T1000 (cell line): ENCODE results near the gene UBR3.
"Not testable (repeated sequence)": the region's sequence is repeated elsewhere in the genome, so short reads cannot be mapped to it uniquely, and the experiment has no call there.

Experiments used
- DNase-seq: peaks from one replicate; lab custom pipeline; 2025; ENCODE audit warnings: mixed read lengths; lab: John Stamatoyannopoulos, UW

The UBR3 gene, protein sequence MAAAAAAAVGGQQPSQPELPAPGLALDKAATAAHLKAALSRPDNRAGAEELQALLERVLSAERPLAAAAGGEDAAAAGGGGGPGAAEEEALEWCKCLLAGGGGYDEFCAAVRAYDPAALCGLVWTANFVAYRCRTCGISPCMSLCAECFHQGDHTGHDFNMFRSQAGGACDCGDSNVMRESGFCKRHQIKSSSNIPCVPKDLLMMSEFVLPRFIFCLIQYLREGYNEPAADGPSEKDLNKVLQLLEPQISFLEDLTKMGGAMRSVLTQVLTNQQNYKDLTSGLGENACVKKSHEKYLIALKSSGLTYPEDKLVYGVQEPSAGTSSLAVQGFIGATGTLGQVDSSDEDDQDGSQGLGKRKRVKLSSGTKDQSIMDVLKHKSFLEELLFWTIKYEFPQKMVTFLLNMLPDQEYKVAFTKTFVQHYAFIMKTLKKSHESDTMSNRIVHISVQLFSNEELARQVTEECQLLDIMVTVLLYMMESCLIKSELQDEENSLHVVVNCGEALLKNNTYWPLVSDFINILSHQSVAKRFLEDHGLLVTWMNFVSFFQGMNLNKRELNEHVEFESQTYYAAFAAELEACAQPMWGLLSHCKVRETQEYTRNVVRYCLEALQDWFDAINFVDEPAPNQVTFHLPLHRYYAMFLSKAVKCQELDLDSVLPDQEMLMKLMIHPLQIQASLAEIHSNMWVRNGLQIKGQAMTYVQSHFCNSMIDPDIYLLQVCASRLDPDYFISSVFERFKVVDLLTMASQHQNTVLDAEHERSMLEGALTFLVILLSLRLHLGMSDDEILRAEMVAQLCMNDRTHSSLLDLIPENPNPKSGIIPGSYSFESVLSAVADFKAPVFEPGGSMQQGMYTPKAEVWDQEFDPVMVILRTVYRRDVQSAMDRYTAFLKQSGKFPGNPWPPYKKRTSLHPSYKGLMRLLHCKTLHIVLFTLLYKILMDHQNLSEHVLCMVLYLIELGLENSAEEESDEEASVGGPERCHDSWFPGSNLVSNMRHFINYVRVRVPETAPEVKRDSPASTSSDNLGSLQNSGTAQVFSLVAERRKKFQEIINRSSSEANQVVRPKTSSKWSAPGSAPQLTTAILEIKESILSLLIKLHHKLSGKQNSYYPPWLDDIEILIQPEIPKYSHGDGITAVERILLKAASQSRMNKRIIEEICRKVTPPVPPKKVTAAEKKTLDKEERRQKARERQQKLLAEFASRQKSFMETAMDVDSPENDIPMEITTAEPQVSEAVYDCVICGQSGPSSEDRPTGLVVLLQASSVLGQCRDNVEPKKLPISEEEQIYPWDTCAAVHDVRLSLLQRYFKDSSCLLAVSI (N-terminal part only)

DNA sequence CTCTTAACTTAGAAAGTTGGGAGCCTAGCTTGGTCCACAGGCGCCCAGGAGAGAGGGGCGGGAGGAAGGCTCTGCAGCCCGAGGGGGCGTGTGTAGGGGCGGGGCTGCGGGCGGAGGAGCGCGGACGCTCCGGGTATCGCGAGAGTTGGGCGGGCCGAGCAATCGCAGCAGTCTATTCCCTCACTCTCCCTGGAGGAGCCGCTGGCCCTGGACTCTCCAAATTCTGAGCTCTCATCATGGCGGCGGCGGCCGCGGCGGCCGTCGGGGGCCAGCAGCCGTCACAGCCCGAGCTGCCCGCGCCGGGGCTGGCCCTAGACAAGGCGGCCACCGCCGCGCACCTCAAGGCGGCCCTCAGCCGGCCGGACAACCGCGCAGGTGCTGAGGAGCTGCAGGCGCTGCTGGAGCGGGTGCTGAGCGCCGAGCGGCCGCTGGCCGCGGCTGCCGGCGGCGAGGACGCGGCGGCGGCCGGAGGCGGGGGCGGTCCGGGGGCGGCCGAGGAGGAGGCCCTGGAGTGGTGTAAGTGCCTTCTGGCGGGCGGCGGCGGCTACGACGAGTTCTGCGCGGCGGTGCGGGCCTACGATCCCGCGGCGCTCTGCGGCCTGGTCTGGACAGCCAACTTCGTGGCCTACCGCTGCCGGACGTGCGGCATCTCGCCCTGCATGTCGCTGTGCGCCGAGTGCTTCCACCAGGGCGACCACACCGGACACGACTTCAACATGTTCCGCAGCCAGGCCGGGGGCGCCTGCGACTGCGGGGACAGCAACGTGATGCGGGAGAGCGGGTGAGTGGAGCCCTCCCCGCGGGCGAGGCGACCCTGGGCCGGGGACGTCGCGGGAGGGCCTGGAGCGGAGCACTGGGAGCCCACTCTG lies at the start of gene UBR3:
UBR3 (plus strand) TSS at position 183 of the 869 bp plus-strand sequence; CDS start at position 237, 54 bp downstream.
- DNase-seq = peak; percentile 75

DNA sequence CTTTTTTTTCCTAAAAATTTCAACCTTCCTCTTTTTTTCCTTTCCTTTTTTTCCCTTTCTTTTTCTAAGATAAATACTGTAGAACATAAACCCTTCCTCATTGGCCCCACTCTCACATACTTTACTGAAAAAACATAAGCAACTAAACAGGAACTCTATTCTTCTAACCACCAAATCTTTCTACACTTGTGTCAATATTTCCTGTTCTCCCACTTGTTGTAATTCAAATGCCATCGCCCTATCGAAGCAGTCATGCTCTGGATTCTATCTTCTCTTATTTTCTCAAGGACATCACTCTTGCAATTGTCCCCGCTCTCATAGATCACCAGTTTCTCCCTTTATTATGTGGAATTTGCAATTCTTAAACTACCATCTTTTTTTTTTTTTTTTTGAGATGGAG lies 48.8 kb upstream of the UBR3 start:
- no peak for DNase-seq

GRCh38 chr2:169781249-169782013 lies 45.8 kb upstream of the UBR3 start:
- DNase-seq = no peak

GRCh38 chr2:169782513-169782912 lies 44.7 kb upstream of the UBR3 start:
- DNase-seq = no peak

DNA sequence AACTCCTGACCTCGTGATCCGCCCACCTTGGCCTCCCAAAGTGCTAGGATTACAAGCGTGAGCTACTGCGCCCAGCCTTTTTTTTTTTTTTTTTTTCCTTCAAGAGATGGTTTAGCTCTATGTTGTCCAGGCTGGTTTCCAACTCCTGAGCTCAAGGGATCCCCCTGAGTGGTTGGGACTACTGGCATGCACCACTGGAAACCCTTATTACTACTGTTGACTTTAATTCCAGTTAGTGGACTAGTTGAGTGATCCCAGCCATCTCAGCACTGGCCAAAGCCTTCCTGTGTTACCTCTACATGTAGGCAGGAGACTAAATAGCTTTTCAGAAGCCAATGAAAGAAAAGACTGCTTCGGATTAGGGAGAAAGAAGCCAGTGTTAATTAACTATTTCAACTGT lies 36.7 kb upstream of the UBR3 start:
- DNase-seq = no peak

DNA sequence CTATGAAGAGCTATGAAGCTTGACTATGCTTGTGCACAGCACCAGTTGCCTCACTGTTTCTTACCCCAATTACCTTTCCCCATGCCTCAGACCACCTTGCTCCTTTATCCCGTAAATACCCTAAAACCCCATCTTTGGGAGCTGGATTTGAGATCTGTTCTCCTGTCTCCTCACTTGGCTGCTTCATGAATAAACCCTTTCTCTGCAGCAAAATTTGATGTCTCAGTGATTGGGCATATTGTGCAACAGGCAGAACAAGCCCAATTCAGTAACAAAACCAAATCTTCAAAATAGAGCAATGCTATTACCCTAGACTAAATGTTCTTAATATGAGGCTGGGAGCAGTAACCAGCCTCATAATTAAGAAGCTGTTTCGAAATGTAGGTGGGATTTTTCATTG lies 32.1 kb upstream of the UBR3 start:
- no peak for DNase-seq

DNA sequence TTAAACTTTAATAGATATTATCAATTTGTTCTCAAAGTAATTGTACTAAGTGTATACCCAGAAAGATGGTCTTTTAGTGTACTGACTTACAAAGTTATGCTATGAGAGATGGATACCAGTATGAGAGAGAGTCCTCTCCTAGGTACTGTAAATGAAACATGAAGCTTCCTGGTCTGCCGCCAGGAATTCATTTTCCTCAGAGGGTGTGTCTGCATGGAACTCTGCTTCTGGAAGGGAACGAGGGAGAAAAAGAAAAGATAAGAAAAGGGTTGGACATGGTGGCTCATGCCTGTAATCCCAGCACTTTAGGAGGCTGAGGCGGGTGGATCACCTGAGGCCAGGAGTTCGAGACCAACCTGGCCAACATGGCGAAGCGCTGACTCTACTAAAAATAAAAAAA lies 30.8 kb upstream of the UBR3 start:
- DNase-seq = no peak

DNA sequence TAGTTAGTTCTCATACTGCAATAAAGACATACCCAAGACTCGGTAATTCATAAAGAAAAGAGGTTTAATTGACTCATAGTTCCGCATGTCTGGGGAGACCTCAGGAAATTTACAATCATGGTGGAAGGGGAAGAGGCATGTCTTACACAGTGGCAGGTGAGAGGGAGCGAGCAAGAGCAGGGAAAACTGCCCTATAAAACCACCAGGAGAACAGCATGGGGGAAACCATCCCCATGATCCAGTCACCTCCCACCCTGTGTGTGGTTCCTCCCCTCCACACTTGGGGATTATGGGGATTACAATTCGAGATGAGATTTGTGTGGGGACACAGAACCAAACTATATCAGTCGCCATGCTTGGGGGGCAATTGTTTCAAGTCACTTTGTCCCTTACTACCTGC lies 29.7 kb upstream of the UBR3 start:
- DNase-seq = no peak

DNA sequence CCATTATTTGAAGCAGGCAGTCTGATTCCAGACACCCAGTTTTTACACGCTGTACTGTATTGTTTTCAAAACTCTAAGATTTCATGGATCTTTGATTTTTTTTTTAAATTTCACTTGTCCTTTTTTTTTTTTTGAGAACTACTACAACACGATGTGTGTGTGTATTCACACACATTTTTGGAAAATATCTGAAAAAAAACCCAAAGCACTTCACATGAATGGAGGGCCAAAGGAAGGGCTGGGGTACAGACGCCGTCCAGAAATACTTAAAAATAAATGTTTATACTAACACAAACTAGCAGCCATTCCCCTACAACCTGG lies 28.9 kb upstream of the UBR3 start:
- no peak for DNase-seq

- DNase-seq = peak; percentile 83
Measured at GRCh38 chr2:169798718-169799592, 28.3 kb upstream of the UBR3 start, which contains the start of gene SSB. Gene SSB, plus strand, starts transcription at chr2:169798871. Its CDS starts 2,090 bp downstream, at chr2:169800961.

DNA sequence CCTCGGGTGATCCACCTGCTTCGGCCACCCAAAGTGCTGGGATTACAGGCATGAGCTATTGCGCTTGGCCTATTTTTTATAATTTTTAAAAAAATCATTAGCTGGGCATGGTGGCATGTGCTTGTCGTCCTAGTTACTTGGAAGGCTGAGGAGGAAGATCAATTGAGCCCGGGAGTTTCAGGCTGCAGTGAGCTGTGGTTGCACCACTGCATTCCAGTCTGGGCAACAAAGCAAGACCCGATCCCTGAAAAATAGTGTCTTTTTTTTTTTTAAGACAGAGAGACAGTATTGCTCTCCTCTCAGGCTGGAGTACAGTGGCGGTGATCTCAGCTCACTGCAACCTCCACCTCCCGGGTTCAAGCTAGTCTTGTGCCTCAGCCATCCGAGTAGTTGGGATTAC lies 23.8 kb upstream of the UBR3 start:
- DNase-seq = no peak

DNA sequence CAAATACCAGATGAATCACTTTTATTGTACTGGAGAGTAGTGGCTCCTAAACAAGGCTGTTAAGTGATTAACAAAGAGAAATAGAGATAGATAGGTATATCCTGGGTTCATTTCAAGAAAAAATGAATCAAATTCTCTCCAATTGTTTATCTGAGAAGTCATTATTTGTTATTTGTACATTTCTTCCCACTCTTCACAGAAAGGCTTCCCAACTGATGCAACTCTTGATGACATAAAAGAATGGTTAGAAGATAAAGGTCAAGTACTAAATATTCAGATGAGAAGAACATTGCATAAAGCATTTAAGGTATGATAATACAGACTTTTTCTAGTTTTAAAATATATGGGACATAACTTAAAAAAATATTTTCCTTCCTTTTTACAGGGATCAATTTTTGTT lies 20.7 kb upstream of the UBR3 start:
- no peak for DNase-seq

DNA sequence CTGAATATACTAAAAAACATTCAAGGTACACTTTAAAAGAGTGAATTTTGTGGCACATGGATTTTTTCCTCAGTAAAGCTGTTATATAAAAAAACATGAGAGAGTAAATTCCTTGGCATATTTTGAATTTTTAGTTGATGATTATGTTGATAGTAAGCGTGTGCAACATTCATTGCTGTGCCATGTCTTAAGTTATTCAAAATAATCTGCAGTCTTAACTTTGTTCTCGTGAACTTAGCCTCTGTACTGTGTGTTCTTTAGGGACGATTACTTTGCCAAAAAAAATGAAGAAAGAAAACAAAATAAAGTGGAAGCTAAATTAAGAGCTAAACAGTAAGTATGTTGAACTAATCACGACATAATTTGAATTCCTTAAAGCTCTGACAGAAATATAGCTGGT lies 19.0 kb upstream of the UBR3 start:
- no peak for DNase-seq

- no peak for DNase-seq
Measured at GRCh38 chr2:169815849-169816248, 11.4 kb upstream of the UBR3 start.

- not testable (repeated sequence) for DNase-seq
Measured at GRCh38 chr2:169816961-169817360, 10.3 kb upstream of the UBR3 start.

GRCh38 chr2:169817369-169817768 lies 9.9 kb upstream of the UBR3 start:
- DNase-seq = not testable (repeated sequence)

GRCh38 chr2:169818241-169818640 lies 9.0 kb upstream of the UBR3 start:
- no peak for DNase-seq

GRCh38 chr2:169819106-169819505 lies 8.1 kb upstream of the UBR3 start:
- DNase-seq = no peak

GRCh38 chr2:169820101-169820500 lies 7.2 kb upstream of the UBR3 start:
- DNase-seq = not testable (repeated sequence)
